H9 (cell line): ENCODE measurements around the gene OTUB1. TPM values are rescaled to one million over a fixed set of nuclear protein-coding genes. Genes with fewer than 3 reads are reported as not detected.
A peak's percentile ranks its signal among the peaks of the same experiment; 100 is the strongest.

Experiments used
- DNase-seq: peaks from one replicate; pipeline ENCODE4 v3.0.0-alpha.2; 2017
- H2AFZ ChIP-seq: one replicate; pipeline ENCODE4 v1.6.1; 2013; ENCODE audit warnings: mild to moderate bottlenecking, low read length, control low read depth, moderate library complexity
- H2AK5ac ChIP-seq: 2 replicates; pipeline ENCODE4 v1.6.1; 2013; ENCODE audit warnings: low read length, control low read depth, mixed read lengths; ENCODE audit not compliant: insufficient read length
- H2BK120ac ChIP-seq: one replicate; pipeline ENCODE4 v1.6.1; 2013; ENCODE audit warnings: low read depth, mild to moderate bottlenecking, low read length, control low read depth, inconsistent platforms; ENCODE audit not compliant: poor library complexity, severe bottlenecking
- H2BK12ac ChIP-seq: 2 replicates; pipeline ENCODE4 v1.6.1; 2013; ENCODE audit warnings: low read length, control low read depth, mixed read lengths, low read depth; ENCODE audit not compliant: insufficient read length
- H2BK15ac ChIP-seq: 2 replicates; pipeline ENCODE4 v1.6.1; 2013; ENCODE audit warnings: low read depth, low read length, control low read depth
- H2BK20ac ChIP-seq: one replicate; pipeline ENCODE4 v1.6.1; 2013; ENCODE audit warnings: low read depth, mild to moderate bottlenecking, low read length, control low read depth, inconsistent platforms; ENCODE audit not compliant: poor library complexity, severe bottlenecking
- H2BK5ac ChIP-seq: 2 replicates; pipeline ENCODE4 v1.6.1; 2013; ENCODE audit warnings: low read length, control low read depth, mixed read lengths; ENCODE audit not compliant: insufficient read length
- H3K14ac ChIP-seq: 2 replicates; pipeline ENCODE4 v1.6.1; 2013; ENCODE audit warnings: low read length, control low read depth; ENCODE audit not compliant: insufficient read depth
- H3K18ac ChIP-seq: 2 replicates; pipeline ENCODE4 v1.6.1; 2013; ENCODE audit warnings: low read depth, mild to moderate bottlenecking, mixed read lengths, low read length, control low read depth; ENCODE audit not compliant: insufficient read length
- H3K23ac ChIP-seq: 2 replicates; pipeline ENCODE4 v1.6.1; 2013; ENCODE audit warnings: low read length, control low read depth, mixed read lengths, low read depth; ENCODE audit not compliant: insufficient read length
- H3K23me2 ChIP-seq: 2 replicates; pipeline ENCODE4 v1.6.1; 2013; ENCODE audit warnings: low read depth, mild to moderate bottlenecking, mixed read lengths, low read length, control low read depth; ENCODE audit not compliant: insufficient read length, poor library complexity, severe bottlenecking
- H3K27ac ChIP-seq: 2 replicates; pipeline ENCODE4 v1.5.1; 2013; ENCODE audit warnings: low read length, control low read depth, mixed read lengths, low read depth; ENCODE audit not compliant: insufficient read length
- H3K27me3 ChIP-seq: 2 replicates; pipeline ENCODE4 v1.6.1; 2013; ENCODE audit warnings: low read length, control low read depth, inconsistent platforms; ENCODE audit not compliant: insufficient read depth
- H3K4ac ChIP-seq: 2 replicates; pipeline ENCODE4 v1.6.1; 2013; ENCODE audit warnings: low read depth, mild to moderate bottlenecking, control low read depth, inconsistent platforms, low read length, moderate library complexity
- H3K4me1 ChIP-seq: 2 replicates; pipeline ENCODE4 v1.6.1; 2013; ENCODE audit warnings: low read length, control low read depth, inconsistent platforms; ENCODE audit not compliant: insufficient read depth
- H3K4me2 ChIP-seq: 2 replicates; pipeline ENCODE4 v1.6.1; 2013; ENCODE audit warnings: low read length, control low read depth, mixed read lengths; ENCODE audit not compliant: insufficient read length, insufficient read depth
- H3K56ac ChIP-seq: 2 replicates; pipeline ENCODE4 v1.6.1; 2013; ENCODE audit warnings: low read depth, mild to moderate bottlenecking, mixed read lengths, low read length, control low read depth; ENCODE audit not compliant: insufficient read length
- H3K79me1 ChIP-seq: 2 replicates; pipeline ENCODE4 v1.6.1; 2013; ENCODE audit warnings: low read depth, mild to moderate bottlenecking, moderate library complexity, low read length, control low read depth, inconsistent platforms; ENCODE audit not compliant: insufficient read depth, poor library complexity, severe bottlenecking
- H3K79me2 ChIP-seq: 2 replicates; pipeline ENCODE4 v1.6.1; 2013; ENCODE audit warnings: low read length, control low read depth, inconsistent platforms; ENCODE audit not compliant: insufficient read depth
- H3K9ac ChIP-seq: 2 replicates; pipeline ENCODE4 v1.6.1; 2013; ENCODE audit warnings: low read length, control low read depth, mixed read lengths; ENCODE audit not compliant: insufficient read length; ENCODE audit errors: extremely low read depth
- H3K9me3 ChIP-seq: one replicate; pipeline ENCODE4 v1.6.1; 2013; ENCODE audit warnings: low read depth, low read length, inconsistent platforms; ENCODE audit not compliant: control insufficient read depth
- H3T11ph ChIP-seq: one replicate; pipeline ENCODE4 v1.6.1; 2013; ENCODE audit warnings: mild to moderate bottlenecking, low read length, control low read depth, inconsistent platforms
- H4K20me1 ChIP-seq: one replicate; pipeline ENCODE4 v1.6.1; 2013; ENCODE audit not compliant: control insufficient read depth, insufficient read length, insufficient read depth
- H4K5ac ChIP-seq: 2 replicates; pipeline ENCODE4 v1.6.1; 2013; ENCODE audit warnings: low read depth, mild to moderate bottlenecking, mixed read lengths, low read length, control low read depth; ENCODE audit not compliant: insufficient read length
- H4K8ac ChIP-seq: replicated peaks from 2 replicates; pipeline ENCODE4 v1.6.1; 2013; ENCODE audit warnings: low read length, control low read depth, mixed read lengths, low read depth; ENCODE audit not compliant: insufficient read length
- H4K91ac ChIP-seq: 2 replicates; pipeline ENCODE4 v1.6.1; 2013; ENCODE audit warnings: low read depth, mild to moderate bottlenecking, moderate library complexity, mixed read lengths, low read length, control low read depth; ENCODE audit not compliant: insufficient read length
- H3K27ac Mint-ChIP-seq, 3 experiments: 2 replicates in 2 of 3; 3 replicates in 1 of 3; pipeline ENCODE4 v1.8.0; 2020 to 2021; ENCODE audit warnings: mixed read lengths in 3 of 3, mild to moderate bottlenecking in 1 of 3, moderate library complexity in 1 of 3
- H3K27me3 Mint-ChIP-seq: 2 replicates; pipeline ENCODE4 v1.8.0; 2021; ENCODE audit warnings: low read depth, mild to moderate bottlenecking, moderate library complexity, mixed read lengths
- H3K36me3 Mint-ChIP-seq, 3 experiments: 2 replicates in 2 of 3; 3 replicates in 1 of 3; pipeline ENCODE4 v1.8.0; 2020 to 2021; ENCODE audit warnings: low read depth in 3 of 3, mixed read lengths in 3 of 3; ENCODE audit not compliant: insufficient read depth in 1 of 3
- H3K4me1 Mint-ChIP-seq, 2 experiments: 2 replicates each; pipeline ENCODE4 v1.8.0; 2020; ENCODE audit warnings: mixed read lengths in 2 of 2
- H3K4me3 Mint-ChIP-seq, 2 experiments: 2 replicates in 1 of 2; 3 replicates in 1 of 2; pipeline ENCODE4 v1.8.0; 2020 to 2021; ENCODE audit warnings: mild to moderate bottlenecking in 2 of 2, mixed read lengths in 2 of 2, moderate library complexity in 1 of 2
- H3K9me3 Mint-ChIP-seq, 2 experiments: 2 replicates in 1 of 2; 3 replicates in 1 of 2; pipeline ENCODE4 v1.8.0; 2020; ENCODE audit warnings: mild to moderate bottlenecking in 2 of 2, mixed read lengths in 2 of 2, moderate library complexity in 1 of 2
- WGBS: extraction: QIAGEN DNeasy Blood & Tissue Kit; methylation state at CpG from one replicate; pipeline ENCODE4 v1.1.7; 2013; ENCODE audit warnings: missing lambda C conversion rate, low lambda C conversion rate, mixed read lengths; ENCODE audit not compliant: insufficient read length; ENCODE audit errors: extremely low coverage; 5-methylcytosine and 5-hydroxymethylcytosine counted together
- total RNA-seq: library from RNA; stranded (reverse); gene quantifications from 2 replicates; pipeline ENCODE4 v1.2.1, GENCODE V29; 2021
- TF ChIP-seq, protein P1 (sequence below): fragments of 200-600 bp; sonication (generic); conservative IDR thresholded peaks from 3 replicates; pipeline ENCODE4 v1.8.0; 2021; ENCODE audit warnings: antibody characterized with exemption, mild to moderate bottlenecking

OTUB1 gene
- total RNA-seq, 1 experiment from 2014 or later = 114 TPM

DNA sequence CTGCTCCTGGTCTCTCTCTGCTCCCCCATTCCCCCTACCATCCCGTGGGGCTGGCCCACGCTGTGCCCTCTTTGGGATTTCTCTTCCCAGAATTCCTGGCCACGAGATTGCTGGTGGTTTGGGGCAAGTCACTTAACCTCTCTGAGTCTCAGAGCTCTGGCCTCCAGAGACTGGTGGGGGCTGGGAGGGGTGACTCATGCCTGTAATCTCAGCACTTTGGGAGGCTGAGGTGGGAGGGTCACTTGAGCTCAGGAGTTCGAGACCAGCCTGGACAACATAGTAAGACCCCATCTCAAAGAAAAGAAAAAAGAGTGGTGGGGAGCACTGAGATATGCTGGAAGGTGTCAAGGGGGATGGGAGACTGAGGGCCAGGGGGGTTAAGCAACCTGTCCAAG is 18.3 kb downstream of the OTUB1 start:
- Histone ChIP-seq H3K9me3 (no peaks in the 10 kb centered on the region), H3K14ac (no peak overlapping the region), H3K9ac (no peak overlapping the region), H2BK12ac (no peak overlapping the region), H3K23ac (no peak overlapping the region), H3K79me1 (no peaks in the 10 kb centered on the region), H3K27ac (no peak overlapping the region), H3K18ac (no peak overlapping the region), H3K4me2 (no peak overlapping the region), H2AFZ (no peak overlapping the region), H2BK5ac (no peak overlapping the region), H2BK20ac (no peak overlapping the region), H3K27me3 (peaks cover 24% of the 10 kb centered on the region; the same call in 1 of the 2 replicates), H4K8ac (no peak overlapping the region), H3K23me2 (peaks cover 17% of the 10 kb centered on the region), H3K4ac (no peak overlapping the region), H2BK120ac (no peak overlapping the region), H4K20me1 (no peaks in the 10 kb centered on the region), H2BK15ac (no peak overlapping the region), H2AK5ac (no peak overlapping the region), H3T11ph (no peak overlapping the region), H4K91ac (no peak overlapping the region), H3K56ac (no peak overlapping the region), H4K5ac (no peak overlapping the region), H3K79me2 (no peaks in the 10 kb centered on the region), H3K4me1 (no peaks in the 10 kb centered on the region)
- Mint-ChIP-seq H3K36me3 (no peaks in the 10 kb centered on the region; a peak in 1 of 7 replicates), H3K4me1 (peaks cover 14 to 24% of the 10 kb centered on the region in 2 experiments), H3K4me3 (peak overlapping the region in 1 of 2 experiments; percentile 53; a peak in 2 of 5 replicates), H3K27ac (no peak overlapping the region), H3K9me3 (no peaks in the 10 kb centered on the region), H3K27me3 (peaks cover 84% of the 10 kb centered on the region)
- TF ChIP-seq, protein P1, sequence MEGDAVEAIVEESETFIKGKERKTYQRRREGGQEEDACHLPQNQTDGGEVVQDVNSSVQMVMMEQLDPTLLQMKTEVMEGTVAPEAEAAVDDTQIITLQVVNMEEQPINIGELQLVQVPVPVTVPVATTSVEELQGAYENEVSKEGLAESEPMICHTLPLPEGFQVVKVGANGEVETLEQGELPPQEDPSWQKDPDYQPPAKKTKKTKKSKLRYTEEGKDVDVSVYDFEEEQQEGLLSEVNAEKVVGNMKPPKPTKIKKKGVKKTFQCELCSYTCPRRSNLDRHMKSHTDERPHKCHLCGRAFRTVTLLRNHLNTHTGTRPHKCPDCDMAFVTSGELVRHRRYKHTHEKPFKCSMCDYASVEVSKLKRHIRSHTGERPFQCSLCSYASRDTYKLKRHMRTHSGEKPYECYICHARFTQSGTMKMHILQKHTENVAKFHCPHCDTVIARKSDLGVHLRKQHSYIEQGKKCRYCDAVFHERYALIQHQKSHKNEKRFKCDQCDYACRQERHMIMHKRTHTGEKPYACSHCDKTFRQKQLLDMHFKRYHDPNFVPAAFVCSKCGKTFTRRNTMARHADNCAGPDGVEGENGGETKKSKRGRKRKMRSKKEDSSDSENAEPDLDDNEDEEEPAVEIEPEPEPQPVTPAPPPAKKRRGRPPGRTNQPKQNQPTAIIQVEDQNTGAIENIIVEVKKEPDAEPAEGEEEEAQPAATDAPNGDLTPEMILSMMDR = no peak
- no peak for DNase-seq
- no CpG with 5 or more reads among the region's 4 CpGs for WGBS
